ENCODE data around the gene MYO7B.

The MYO7B gene

GRCh38 chr2:127576433-127577207 lies 41.1 kb downstream of the MYO7B start:
- no peak for TF ChIP-seq CTCF (IDR thresholded peaks at IDR 0.05; ENCODE audit: control insufficient read depth, extremely low read depth, insufficient read depth)
- peak; percentile 28 for DNase-seq (ENCODE audit: low read depth)
- H3K4me3 ChIP-seq (ENCODE audit: low read depth, low read length): no peak overlapping the region

DNA sequence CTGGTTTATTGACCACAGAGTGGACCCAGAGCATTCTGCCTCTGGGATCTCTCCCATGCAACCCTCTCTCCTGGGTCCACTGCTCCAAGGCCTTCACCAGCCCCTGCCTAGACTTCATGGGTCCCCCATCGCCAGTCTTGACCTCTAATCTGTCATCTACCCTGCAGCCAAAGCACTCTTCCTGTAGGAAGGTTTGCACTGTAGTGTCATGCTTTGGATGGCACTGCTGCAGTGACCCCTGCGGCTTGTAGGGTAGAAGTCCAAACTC lies 41.7 kb downstream of the MYO7B start:
- TF ChIP-seq CTCF (IDR thresholded peaks at IDR 0.05; ENCODE audit: control insufficient read depth, extremely low read depth, insufficient read depth): no peak
- no peak for DNase-seq (ENCODE audit: low read depth)
- H3K4me3 ChIP-seq (ENCODE audit: low read depth, low read length): no peak overlapping the region

GRCh38 chr2:127577503-127577902 lies 42.0 kb downstream of the MYO7B start:
- no peak overlapping the region for H3K4me3 ChIP-seq (ENCODE audit: low read depth, low read length)
- no peak for DNase-seq (ENCODE audit: low read depth)
- no peak for TF ChIP-seq CTCF (IDR thresholded peaks at IDR 0.05; ENCODE audit: control insufficient read depth, extremely low read depth, insufficient read depth)

- no peak for DNase-seq (ENCODE audit: low read depth)
- H3K4me3 ChIP-seq (ENCODE audit: low read depth, low read length): no peak overlapping the region
- TF ChIP-seq CTCF (IDR thresholded peaks at IDR 0.05; ENCODE audit: control insufficient read depth, extremely low read depth, insufficient read depth): no peak
Measured at GRCh38 chr2:127577973-127578372, 42.5 kb downstream of the MYO7B start.

- no peak overlapping the region for H3K4me3 ChIP-seq (ENCODE audit: low read depth, low read length)
- no peak for DNase-seq (ENCODE audit: low read depth)
- TF ChIP-seq CTCF (IDR thresholded peaks at IDR 0.05; ENCODE audit: control insufficient read depth, extremely low read depth, insufficient read depth): no peak
Measured at GRCh38 chr2:127578411-127578810, 42.9 kb downstream of the MYO7B start.

DNA sequence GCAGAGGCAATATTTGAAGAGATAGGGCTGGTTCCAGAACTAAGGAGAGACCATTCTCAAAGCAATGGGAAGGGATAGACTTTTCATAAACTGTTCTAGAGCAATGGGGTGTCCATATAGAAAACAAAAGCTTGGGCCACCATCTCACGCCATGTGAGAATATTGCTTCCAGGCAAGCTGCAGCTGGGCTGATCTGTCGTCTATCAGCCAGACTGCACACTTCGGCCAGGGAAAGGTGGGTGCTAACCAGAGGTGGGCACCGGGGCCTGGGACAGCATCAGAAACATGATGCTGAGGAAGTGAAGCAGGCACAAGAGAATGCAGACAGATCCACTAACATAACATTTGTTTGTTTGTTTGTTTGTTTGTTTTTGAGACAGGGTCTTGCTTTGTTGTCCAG lies 43.7 kb downstream of the MYO7B start:
- TF ChIP-seq CTCF (IDR thresholded peaks at IDR 0.05; ENCODE audit: control insufficient read depth, extremely low read depth, insufficient read depth): no peak

More for the DNA sequence above, 43.7 kb downstream of the MYO7B start:
- DNase-seq (ENCODE audit: low read depth): no peak
- no peak overlapping the region for H3K4me3 ChIP-seq (ENCODE audit: low read depth, low read length)

Measured in LNCaP clone FGC (cell line).